Endometrial microvascular endothelial cells (primary cell): Measurements from ENCODE around the gene MEF2D. TPM values are rescaled to one million over a fixed set of nuclear protein-coding genes. Genes with fewer than 3 reads are reported as not detected.

ENCODE experiments used
- in situ Hi-C: cut with HindIII; loops from 2 replicates; pipeline ENCODE4 v1.10.0; 2017; ENCODE audit warnings: low sequenced_read_pairs, low pct_unique_long_range_greater_than_20kb; ENCODE audit errors: inconsistent ontology term
- total RNA-seq: library from RNA; depleted of rRNA; stranded (reverse); fragments of >200 nt; gene quantifications from one replicate; pipeline ENCODE4 v1.2.3, GENCODE V29; 2015; ENCODE audit errors: inconsistent ontology term

Gene MEF2D
- total RNA-seq, 1 donor from 2014 or later = 53.5 TPM

- in situ Hi-C loops = no loop called here
Observed at GRCh38 chr1:156503698-156504437, 3.3 kb upstream of the MEF2D start.

DNA sequence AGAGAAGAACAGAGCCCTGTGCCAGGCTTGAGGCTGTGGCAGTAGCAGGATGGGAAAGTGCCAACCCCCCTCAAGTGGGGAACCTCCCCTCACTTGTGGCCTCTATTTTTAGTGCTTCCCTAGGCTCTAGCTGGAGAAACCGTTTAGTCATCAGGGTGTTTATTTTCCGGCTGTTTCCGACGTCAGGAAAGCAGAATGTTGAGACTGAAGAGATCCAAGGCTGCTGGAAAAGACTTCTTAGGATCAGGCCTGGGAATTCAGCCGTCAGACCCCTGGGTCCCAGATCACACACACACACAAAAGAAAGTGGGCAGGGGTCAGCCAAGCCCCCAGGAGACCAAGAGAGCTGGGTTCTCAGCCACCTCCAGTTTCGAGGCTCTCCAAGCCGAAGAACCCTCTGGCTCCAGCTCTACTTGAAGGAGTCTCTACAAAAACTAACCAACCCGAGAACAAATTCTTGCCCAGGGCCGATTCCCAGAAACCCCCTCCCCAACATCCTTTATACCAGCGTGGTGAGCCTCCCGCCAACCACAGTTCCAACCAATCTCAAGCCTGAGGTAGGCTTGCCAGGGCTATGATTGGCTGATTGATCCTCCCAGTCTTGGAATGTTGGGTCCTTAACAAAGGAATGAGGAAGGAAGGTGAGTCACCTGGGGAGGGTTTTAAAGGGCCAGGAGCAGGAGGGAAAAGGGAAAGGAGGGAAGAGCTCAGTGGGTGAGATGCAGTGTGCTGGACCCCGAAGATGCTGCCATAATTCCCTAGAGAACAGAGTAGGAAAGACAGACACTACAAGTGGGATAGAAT lies 2.5 kb upstream of the MEF2D start:
- in situ Hi-C loops = no loop called here

DNA sequence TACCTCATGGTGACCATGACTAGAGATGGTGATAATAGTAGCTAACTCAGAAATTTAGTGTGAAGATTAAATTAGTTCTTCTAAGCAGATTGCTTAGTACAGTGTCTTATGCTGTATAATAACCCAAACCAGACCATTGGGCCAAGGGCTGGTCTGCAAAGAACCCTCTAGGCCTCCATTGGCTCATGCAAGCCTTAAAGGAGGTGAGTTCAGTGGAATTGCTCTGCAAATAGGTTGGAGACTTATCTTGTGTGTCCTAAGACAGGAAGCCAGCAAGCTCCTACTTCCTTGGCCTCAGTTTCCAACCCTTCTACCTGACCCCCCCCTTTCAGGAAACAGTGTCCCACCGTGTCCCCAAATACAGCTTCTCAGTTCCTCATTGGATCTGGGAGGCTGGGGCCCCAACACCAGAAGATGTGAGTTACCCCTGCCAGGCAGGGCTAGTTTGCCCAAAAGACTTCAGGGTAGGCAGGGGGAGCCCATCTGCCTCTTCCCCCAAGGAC lies 1.9 kb upstream of the MEF2D start:
- in situ Hi-C loops = no loop called here

- in situ Hi-C loops = no loop called here
Observed at GRCh38 chr1:156500793-156501506, 375 bp upstream of the MEF2D start.

DNA sequence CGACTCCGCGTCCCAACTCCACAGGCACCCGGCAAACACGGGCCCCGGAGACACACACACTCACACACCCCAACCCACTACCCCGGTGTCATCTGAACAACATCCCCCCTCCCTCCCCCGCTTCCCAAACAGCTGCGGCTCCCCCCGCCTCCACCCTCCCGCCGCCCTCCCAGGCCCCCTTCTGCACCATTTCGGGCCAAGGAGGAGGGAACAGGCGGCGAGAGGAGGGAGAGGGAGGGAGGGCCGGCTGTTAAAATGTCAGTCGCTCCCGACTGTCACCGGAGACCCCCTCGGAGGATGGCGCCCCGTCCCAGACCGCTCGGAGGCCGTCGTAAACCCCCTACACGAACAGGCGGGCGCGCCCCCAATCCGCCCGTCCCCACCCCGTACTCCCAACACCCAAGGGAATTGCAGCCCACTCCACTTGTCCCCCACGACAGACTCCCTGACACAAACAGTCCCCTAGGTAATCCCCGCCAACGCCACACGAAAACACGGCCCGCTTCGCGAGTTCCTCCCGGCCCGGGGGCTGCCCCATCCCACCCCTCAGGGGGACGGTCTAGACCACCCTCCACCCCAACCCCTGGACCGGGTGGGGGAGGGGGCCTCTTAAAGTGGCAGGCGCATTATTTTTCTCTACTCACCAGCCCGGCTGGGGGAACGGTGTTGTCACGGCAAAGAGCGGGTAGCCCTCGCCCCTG lies 583 bp downstream of the MEF2D start:
- in situ Hi-C loops = no loop called here

GRCh38 chr1:156499194-156499841 lies 1.3 kb downstream of the MEF2D start:
- in situ Hi-C loops = no loop called here

DNA sequence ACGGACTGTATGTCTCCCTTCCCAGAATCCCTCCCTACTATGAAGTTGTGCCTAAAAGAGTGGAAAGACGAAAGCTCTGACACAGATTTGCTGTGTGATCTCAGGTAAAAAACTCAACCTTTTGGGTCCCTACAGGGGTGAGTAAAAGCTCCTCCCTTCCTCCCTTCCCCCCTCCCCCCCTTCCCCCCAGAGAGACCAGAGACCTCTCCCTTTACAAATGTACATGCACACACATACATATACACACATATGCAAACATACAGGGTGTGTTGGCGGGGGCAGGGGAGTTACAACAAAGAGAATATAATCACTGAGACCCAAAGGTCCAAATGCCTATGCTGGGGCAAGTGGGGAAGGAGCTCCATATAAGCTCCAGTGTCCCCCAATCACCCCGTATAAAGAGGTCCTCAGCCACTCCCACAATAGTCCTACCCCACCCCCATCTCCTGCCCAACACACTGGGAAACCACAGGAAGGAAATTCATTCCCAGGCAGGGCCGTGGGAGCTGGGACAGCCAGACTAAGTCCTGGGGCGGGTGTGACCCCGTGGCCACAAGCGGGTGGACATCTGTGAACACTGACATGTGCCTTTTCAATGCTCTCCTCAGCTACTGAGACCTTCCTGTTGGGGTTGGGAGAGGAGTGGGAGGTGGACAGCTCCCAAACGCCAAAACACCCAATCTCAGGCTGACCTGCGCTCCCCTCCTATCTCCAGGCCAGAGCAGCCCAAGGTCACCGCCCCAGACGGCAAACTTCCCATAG lies 2.0 kb downstream of the MEF2D start:
- in situ Hi-C loops = no loop called here

DNA sequence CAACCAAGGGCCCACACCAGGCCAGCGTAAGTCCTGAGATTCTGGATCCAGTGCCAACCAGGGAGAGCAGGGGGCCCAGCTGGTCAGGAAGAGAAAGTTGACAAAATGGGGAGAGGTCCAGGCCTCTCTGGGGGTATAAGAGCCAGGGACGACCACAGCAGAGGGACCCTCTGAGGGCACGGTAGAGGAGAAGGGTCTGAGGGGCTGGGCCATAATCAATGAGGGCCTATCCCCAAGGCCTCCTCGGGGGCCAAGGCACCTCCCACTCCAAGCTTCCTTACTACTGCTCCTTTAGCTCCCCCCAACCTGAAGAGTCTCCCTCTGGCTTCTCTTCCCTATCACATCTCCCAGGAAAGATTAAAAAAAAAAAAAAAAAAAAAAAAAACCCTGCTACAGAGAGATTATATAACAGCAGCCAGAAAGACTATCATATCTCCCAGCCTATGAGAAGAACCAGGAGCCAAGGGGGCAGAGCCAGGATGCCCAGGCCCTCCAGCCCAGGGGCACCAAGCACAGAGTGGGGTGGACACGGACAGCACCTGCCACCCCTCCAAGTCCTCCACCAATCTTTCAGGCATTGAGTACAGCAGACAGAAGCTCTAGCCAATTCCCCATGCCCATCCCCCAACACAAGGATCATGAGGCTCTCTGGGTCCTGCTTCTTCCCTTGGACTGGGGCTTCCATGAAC lies 2.7 kb downstream of the MEF2D start:
- in situ Hi-C loops = no loop called here

- in situ Hi-C loops = no loop called here
Observed at GRCh38 chr1:156497078-156497742, 3.4 kb downstream of the MEF2D start.

DNA sequence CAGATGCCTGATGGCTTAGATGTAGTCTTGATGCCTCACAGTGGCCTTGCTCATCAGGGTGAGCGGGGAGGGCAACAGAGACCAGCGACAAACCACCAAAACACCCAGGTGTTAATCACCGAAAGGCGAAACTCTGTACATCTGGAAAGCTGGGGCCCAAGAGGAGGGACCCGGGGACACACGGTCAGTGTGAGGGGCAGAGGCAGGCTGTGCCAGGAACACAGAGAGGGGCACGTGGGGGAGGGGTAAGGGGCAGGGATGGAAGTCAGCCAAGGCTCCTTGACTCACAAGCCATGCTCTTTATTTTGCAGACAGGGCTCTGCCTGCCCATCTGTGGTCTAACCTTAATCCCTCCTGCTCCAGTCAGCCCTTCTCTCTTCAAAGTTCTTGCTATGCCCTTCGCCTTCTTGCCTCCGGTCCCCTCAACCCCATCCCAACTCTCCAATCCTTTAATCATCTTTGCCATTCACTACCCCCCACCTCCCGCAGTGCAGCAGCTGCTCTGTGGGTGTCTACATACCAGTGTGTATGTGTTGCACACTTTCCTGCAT lies 4.3 kb downstream of the MEF2D start:
- in situ Hi-C loops = no loop called here

DNA sequence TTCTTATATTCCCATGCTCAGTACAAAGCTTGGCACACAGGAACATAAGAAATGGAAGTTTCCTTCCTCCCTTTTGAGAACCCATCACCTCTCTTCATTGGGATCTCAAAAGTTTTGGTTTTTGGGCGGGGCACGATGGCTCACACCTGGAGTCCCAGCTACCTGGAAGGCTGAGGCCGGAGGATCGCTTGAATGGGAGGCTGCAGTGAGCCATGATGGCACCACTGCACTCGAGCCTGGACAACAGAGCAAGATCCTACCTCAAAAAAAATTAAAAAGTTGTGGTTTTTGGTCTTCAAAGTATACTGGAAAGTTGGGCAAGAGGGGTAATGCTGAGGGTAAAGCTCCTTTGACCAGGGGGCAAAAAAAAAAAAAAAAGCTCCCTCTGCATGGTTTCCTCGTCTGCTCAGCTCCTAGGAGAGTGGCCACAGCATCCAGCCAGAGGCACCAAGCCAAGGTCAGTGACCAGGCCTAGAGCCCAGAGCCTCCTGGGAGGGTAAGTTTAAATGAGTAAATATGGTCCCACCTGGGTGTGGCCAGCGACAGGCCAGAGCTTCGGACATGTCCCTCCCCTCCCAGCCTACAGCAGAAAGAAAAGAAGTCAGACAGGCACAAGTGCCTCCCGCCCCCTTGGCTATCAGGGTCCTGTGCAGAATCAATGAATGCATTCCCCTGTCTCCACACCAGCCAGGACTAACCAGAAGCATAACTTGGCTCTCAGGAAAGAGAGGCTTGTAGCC lies 5.0 kb downstream of the MEF2D start:
- in situ Hi-C loops = no loop called here

GRCh38 chr1:156494309-156494895 lies 6.2 kb downstream of the MEF2D start:
- in situ Hi-C loops = no loop called here

GRCh38 chr1:156493742-156494141 lies 6.8 kb downstream of the MEF2D start:
- in situ Hi-C loops = no loop called here

DNA sequence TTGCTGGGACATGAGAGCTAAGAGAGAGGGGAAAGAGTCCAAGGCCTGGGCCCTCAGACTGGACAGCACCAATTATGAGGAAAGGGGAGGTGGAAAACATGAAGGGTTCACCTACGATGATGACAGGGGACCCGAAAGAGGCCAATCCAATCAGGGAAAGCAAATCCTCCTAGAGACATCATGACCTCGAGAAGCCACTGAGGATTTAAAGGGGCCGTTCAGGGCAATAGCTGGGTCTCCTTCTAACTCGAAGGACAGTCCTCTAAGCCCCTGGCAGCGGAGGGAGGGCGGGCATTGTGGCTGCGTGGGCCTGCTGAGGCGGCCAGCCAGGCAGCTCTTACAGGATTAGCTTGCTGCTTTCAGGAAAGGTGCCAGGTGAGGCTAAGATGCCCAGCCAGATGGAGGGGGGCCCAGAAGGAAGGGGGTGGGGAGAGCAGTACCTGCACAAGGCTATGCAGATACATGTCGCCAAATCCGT lies 7.4 kb downstream of the MEF2D start:
- in situ Hi-C loops = no loop called here

- in situ Hi-C loops = no loop called here
Observed at GRCh38 chr1:156492591-156493080, 7.9 kb downstream of the MEF2D start.
